Measurements from ENCODE around the gene RENBP.

GRCh38 chrX:153984351-153985178, 40.1 kb upstream of the RENBP start:
- TF ChIP-seq CTCF (IDR thresholded peaks at IDR 0.05) (no peak), POLR2A (IDR thresholded peaks at IDR 0.05) (no peak)
